ENCODE results near the gene CCNB2. TPM values are rescaled to one million over a fixed set of nuclear protein-coding genes. Genes with fewer than 3 reads are reported as not detected.

Gene CCNB2
- polyA plus RNA-seq, 1 of the 3 experiments (the other 2 are of a cell fraction), result 46.6 TPM

- no peaks in the 10 kb centered on the region for H3K79me2 ChIP-seq (ENCODE audit: insufficient read depth)
- CTCF ChIA-PET, result interaction anchor here (1.5 to 1.9 kb wide), 3 partner anchors 8 to 335 kb away, joined by 6 to 10 read pairs (median 9); no protein-coding TSS in a partner anchor
- TF ChIP-seq CHD2 (IDR thresholded peaks at IDR 0.05; ENCODE audit: low read length, partially characterized antibody) (no peak), RXRA (IDR thresholded peaks at IDR 0.05; ENCODE audit: borderline replicate concordance, low read depth) (no peak), NRF1 (IDR thresholded peaks at IDR 0.05; ENCODE audit: low read depth, low read length) (no peak), CTCF (IDR thresholded peaks at IDR 0.05) (no peak), SMC3 (IDR thresholded peaks at IDR 0.05; ENCODE audit: low read depth, low read length) (no peak), ELF1 (IDR thresholded peaks at IDR 0.05) (no peak), IRF3 (IDR thresholded peaks at IDR 0.05; ENCODE audit: low read depth, low read length) (no peak), USF2 (IDR thresholded peaks at IDR 0.05; ENCODE audit: borderline replicate concordance, low read depth, low read length) (no peak), EZH2phosphoT487 (IDR thresholded peaks at IDR 0.05; ENCODE audit: borderline replicate concordance, low read depth) (no peak), YY1 (IDR thresholded peaks at IDR 0.05; ENCODE audit: low read depth) (no peak), PBX3 (IDR thresholded peaks at IDR 0.05) (no peak), TAF1 (IDR thresholded peaks at IDR 0.05; ENCODE audit: borderline replicate concordance, low read depth, low read length) (no peak), ZBTB33 (IDR thresholded peaks at IDR 0.05; ENCODE audit: borderline replicate concordance, low read depth) (no peak), RCOR1 (IDR thresholded peaks at IDR 0.05; ENCODE audit: low read length) (no peak)
- H3K27ac ChIP-seq (ENCODE audit: low read depth in 2 of 2, low read length in 1 of 2), result no peak overlapping the region
- H3K9me2 ChIP-seq, result no peaks in the 10 kb centered on the region
- no peak for DNase-seq
- peaks cover 15 to 32% of the 10 kb centered on the region in 2 experiments; a peak in 3 of 4 replicates for H3K4me1 ChIP-seq (ENCODE audit: control insufficient read depth in 1 of 2, insufficient read depth in 2 of 2, low read depth in 1 of 2, low read length in 1 of 2)
- no peak overlapping the region for H3K9ac ChIP-seq
- POLR2A ChIA-PET, result no interaction called here
- H3K36me3 ChIP-seq (replicated peaks in 1 of 2; ENCODE audit: control insufficient read depth in 1 of 2, insufficient read depth in 2 of 2, low read length in 1 of 2), result peaks cover 0 to 3% of the 10 kb centered on the region in 2 experiments
- no peak overlapping the region for H2AFZ ChIP-seq (ENCODE audit: low read depth)
- no peaks in the 10 kb centered on the region for H4K20me1 ChIP-seq (ENCODE audit: insufficient read depth)
- no peak overlapping the region for H3K4me2 ChIP-seq
- H3K4me3 ChIP-seq (ENCODE audit: low read depth in 2 of 2, low read length in 1 of 2), result no peak overlapping the region
- peaks cover 26% of the 10 kb centered on the region for H3F3A ChIP-seq (replicated peaks; ENCODE audit: insufficient read depth)
- WGBS (ENCODE audit: low lambda C conversion rate), result 74% methylated on average over 4 of the region's 4 CpGs
- no peaks in the 10 kb centered on the region for H3K9me3 ChIP-seq
- no peaks in the 10 kb centered on the region for H3K27me3 ChIP-seq (ENCODE audit: insufficient read depth)
These were observed 61.2 kb downstream of the CCNB2 start for GRCh38 chr15:59166166-59166565.
